OCI-LY3 (cell line): Measurements from ENCODE around the gene PRPF6.

Experiments used
- CTCF ChIP-seq: fragments of 200-600, 300-600 bp; sonication (generic); IDR thresholded peaks from 2 replicates; pipeline ENCODE4 v1.5.1; 2014; ENCODE audit warnings: antibody characterized with exemption, low read length, low read depth
- EZH2phosphoT487 ChIP-seq: fragments of 200-600 bp; shearing (Covaris generic); IDR thresholded peaks from 2 replicates; pipeline ENCODE4 v1.6.1; 2018; ENCODE audit warnings: antibody characterized with exemption, mixed run types, low read depth

GRCh38 chr20:64009811-64010387, 29.0 kb downstream of the PRPF6 start:
- TF ChIP-seq CTCF (no peak), EZH2phosphoT487 (no peak)
